Cardiac fibroblast (primary cell): Measurements from ENCODE around the gene NAA16.

Source experiments
- DNase-seq, 2 donors: peaks; one replicate each; pipeline versions ENCODE4 v3.0.0 to v3.0.0-alpha.2; 2010; ENCODE audit warnings: low read depth in 2 of 2
- H3K4me3 ChIP-seq, 2 donors: replicated peaks in 1 of 2; 1 replicate in 1 of 2; 2 replicates in 1 of 2; pipeline ENCODE4 v1.5.1; 2011; ENCODE audit warnings: low read depth in 2 of 2, low read length in 2 of 2, mild to moderate bottlenecking in 2 of 2, moderate library complexity in 1 of 2
- TF ChIP-seq, protein P1 (sequence below): IDR thresholded peaks from one replicate; pipeline ENCODE4 v1.5.1; 2011; ENCODE audit warnings: low read depth, mild to moderate bottlenecking, low read length, inconsistent platforms

NAA16 gene

DNA sequence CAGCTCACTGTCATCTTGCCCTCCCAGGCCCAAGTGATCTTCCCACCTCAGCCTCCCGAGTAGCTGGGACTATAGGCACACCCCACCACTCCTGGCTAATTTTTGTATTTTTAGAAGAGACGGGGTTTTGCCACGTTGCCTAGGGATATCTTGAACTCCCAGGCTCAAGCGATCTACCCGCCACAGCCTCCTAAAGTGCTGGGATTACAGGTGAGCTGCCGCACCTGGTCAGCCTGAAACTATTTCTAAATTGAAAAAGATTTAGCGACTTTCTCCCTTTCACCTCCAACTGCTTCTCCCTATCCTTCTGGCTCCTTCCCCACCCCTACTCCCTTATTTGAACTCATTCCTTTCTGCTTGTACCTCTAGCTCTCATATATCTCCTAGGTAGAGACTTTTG is 19.8 kb upstream of the NAA16 start:
- TF ChIP-seq, protein P1, sequence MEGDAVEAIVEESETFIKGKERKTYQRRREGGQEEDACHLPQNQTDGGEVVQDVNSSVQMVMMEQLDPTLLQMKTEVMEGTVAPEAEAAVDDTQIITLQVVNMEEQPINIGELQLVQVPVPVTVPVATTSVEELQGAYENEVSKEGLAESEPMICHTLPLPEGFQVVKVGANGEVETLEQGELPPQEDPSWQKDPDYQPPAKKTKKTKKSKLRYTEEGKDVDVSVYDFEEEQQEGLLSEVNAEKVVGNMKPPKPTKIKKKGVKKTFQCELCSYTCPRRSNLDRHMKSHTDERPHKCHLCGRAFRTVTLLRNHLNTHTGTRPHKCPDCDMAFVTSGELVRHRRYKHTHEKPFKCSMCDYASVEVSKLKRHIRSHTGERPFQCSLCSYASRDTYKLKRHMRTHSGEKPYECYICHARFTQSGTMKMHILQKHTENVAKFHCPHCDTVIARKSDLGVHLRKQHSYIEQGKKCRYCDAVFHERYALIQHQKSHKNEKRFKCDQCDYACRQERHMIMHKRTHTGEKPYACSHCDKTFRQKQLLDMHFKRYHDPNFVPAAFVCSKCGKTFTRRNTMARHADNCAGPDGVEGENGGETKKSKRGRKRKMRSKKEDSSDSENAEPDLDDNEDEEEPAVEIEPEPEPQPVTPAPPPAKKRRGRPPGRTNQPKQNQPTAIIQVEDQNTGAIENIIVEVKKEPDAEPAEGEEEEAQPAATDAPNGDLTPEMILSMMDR: no peak
- no peak overlapping the region for H3K4me3 ChIP-seq
- DNase-seq: no peak

GRCh38 chr13:41293272-41293671 is 17.8 kb upstream of the NAA16 start:
- TF ChIP-seq, protein P1: no peak
- no peak for DNase-seq
- no peak overlapping the region for H3K4me3 ChIP-seq

DNA sequence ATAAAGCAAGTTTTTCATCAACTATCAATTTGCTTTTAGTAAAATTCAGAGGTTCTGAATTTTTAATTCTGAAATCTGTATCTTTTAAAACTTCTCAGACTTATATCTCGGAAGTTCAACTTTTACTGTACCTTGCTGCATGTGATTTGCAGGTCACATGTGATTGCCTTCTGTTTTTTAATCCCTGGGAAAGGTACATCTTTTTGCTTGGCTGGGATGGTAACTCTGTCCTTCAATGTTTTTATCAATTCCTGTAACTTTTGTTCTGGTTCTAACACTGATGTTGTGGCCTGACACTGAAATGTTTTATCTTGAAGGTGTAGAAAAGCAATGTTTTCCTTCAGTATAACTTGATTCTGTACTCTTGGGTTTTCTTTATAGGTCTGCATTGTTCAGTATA is 16.2 kb upstream of the NAA16 start:
- no peak overlapping the region for H3K4me3 ChIP-seq
- no peak for DNase-seq
- TF ChIP-seq, protein P1: no peak

DNA sequence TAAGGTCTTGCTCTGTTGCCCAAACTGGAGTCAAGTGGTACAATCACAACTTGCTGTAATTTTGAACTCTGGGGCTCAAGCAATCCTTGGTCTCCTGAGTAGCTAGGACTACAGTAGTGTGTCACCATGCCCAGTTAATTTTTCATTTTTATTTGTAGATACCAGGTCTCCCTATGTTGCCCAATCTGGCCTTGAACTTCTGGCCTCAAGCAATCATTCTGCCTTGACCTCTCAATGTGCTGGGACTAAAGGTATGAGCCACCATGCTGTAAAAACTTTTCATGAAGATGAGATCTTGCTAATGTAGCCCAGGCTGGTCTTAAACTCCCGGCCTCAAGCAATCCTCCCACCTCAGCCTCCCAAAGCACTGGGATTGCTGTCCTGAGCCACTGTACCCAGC is 15.1 kb upstream of the NAA16 start:
- H3K4me3 ChIP-seq: no peak overlapping the region
- TF ChIP-seq, protein P1: no peak
- no peak for DNase-seq

- H3K4me3 ChIP-seq: no peak overlapping the region
- peak in 1 of 2 donors; percentile 19 for DNase-seq
- TF ChIP-seq, protein P1: no peak
These were observed 14.0 kb upstream of the NAA16 start for GRCh38 chr13:41296879-41297646.

GRCh38 chr13:41299316-41300094 is 11.6 kb upstream of the NAA16 start:
- H3K4me3 ChIP-seq: no peak overlapping the region
- TF ChIP-seq, protein P1: no peak
- DNase-seq: no peak
